Measurements from ENCODE around the gene PIGT.

The PIGT gene

GRCh38 chr20:45400346-45401031 is 15.5 kb upstream of the PIGT start:
- Histone ChIP-seq H3K79me2 (ENCODE audit: insufficient read depth, low read length) (no peaks in the 10 kb centered on the region), H3K27ac (ENCODE audit: low read length) (no peak overlapping the region), H3K36me3 (ENCODE audit: insufficient read depth, low read length) (no peaks in the 10 kb centered on the region), H2AFZ (ENCODE audit: low read depth, low read length) (no peak overlapping the region), H3K4me3 (ENCODE audit: low read depth in 1 of 2, low read length in 2 of 2) (no peak overlapping the region), H4K20me1 (ENCODE audit: insufficient read depth, low read length) (no peaks in the 10 kb centered on the region), H3K4me1 (ENCODE audit: insufficient read depth, low read length) (peaks cover 3% of the 10 kb centered on the region), H3K9ac (ENCODE audit: low read depth, low read length) (no peak overlapping the region), H3K9me3 (ENCODE audit: insufficient read depth, low read length, severe bottlenecking) (peaks cover 23% of the 10 kb centered on the region), H3K27me3 (ENCODE audit: insufficient read depth, low read length, poor library complexity) (no peaks in the 10 kb centered on the region), H3K4me2 (ENCODE audit: insufficient read depth, low read length) (no peak overlapping the region)
- ATAC-seq (ENCODE audit: insufficient read depth, low read depth), result no peak
- TF ChIP-seq, protein P1, sequence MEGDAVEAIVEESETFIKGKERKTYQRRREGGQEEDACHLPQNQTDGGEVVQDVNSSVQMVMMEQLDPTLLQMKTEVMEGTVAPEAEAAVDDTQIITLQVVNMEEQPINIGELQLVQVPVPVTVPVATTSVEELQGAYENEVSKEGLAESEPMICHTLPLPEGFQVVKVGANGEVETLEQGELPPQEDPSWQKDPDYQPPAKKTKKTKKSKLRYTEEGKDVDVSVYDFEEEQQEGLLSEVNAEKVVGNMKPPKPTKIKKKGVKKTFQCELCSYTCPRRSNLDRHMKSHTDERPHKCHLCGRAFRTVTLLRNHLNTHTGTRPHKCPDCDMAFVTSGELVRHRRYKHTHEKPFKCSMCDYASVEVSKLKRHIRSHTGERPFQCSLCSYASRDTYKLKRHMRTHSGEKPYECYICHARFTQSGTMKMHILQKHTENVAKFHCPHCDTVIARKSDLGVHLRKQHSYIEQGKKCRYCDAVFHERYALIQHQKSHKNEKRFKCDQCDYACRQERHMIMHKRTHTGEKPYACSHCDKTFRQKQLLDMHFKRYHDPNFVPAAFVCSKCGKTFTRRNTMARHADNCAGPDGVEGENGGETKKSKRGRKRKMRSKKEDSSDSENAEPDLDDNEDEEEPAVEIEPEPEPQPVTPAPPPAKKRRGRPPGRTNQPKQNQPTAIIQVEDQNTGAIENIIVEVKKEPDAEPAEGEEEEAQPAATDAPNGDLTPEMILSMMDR (IDR thresholded peaks at IDR 0.05; ENCODE audit: borderline replicate concordance, extremely low read depth, low read length, poor library complexity, severe bottlenecking), result no peak
- TF ChIP-seq EZH2 (IDR thresholded peaks at IDR 0.05; ENCODE audit: borderline replicate concordance, low read depth, low read length, severe bottlenecking), result no peak
- DNase-seq, result peak; percentile 29

DNA sequence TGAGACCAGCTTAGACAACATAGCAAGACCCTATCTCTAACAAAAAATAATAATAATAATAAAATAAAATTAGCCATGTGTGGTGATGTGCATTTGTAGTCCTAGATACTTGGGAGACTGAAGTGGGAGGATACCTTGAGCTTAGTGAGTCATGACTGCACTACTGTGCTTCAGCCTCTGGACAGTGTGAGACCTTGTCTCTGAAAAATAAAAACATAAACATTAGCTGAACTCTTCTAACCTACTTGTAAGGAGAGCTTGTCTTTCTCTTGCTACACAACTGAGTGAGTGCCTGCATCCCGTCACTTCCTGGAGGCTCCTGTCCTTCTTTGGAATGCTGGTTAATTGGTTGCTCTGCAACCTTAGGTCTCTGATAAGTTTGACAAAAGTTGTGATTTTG is 13.0 kb upstream of the PIGT start:
- Histone ChIP-seq H4K20me1 (ENCODE audit: insufficient read depth, low read length) (no peaks in the 10 kb centered on the region), H3K4me1 (ENCODE audit: insufficient read depth, low read length) (peaks cover 25% of the 10 kb centered on the region), H2AFZ (ENCODE audit: low read depth, low read length) (no peak overlapping the region), H3K27ac (ENCODE audit: low read length) (no peak overlapping the region), H3K9me3 (ENCODE audit: insufficient read depth, low read length, severe bottlenecking) (peaks cover 23% of the 10 kb centered on the region), H3K36me3 (ENCODE audit: insufficient read depth, low read length) (peaks cover 5% of the 10 kb centered on the region; the same call in 1 of the 2 replicates), H3K4me2 (ENCODE audit: insufficient read depth, low read length) (no peak overlapping the region), H3K4me3 (ENCODE audit: low read depth in 1 of 2, low read length in 2 of 2) (no peak overlapping the region), H3K27me3 (ENCODE audit: insufficient read depth, low read length, poor library complexity) (no peaks in the 10 kb centered on the region), H3K79me2 (ENCODE audit: insufficient read depth, low read length) (peaks cover 20% of the 10 kb centered on the region), H3K9ac (ENCODE audit: low read depth, low read length) (no peak overlapping the region)
- DNase-seq (no peak), ATAC-seq (ENCODE audit: insufficient read depth, low read depth) (no peak)
- TF ChIP-seq, protein P1 (IDR thresholded peaks at IDR 0.05; ENCODE audit: borderline replicate concordance, extremely low read depth, low read length, poor library complexity, severe bottlenecking), result no peak
- TF ChIP-seq EZH2 (IDR thresholded peaks at IDR 0.05; ENCODE audit: borderline replicate concordance, low read depth, low read length, severe bottlenecking), result no peak

DNA sequence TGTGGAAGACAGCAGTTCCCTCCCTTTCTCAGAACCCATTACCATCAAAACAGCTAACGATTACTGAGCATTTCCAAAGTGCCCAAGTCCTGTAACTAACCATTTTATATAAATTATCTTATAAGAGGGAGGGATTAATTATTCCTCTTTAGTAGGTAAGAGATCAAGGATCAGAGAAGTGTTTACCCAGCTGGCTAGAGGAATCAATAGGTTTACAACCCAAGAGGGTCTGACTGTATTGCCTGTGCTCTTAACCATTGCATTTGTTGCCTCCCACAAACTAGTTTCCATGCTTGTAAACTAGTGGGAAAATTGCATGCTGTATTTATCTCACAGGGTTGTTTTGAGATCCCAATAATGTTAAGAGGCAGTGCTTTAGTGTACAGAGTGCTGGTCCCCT is 11.5 kb upstream of the PIGT start:
- H3K4me3 ChIP-seq (ENCODE audit: low read depth in 1 of 2, low read length in 2 of 2), result no peak overlapping the region
- no peak overlapping the region for H3K9ac ChIP-seq (ENCODE audit: low read depth, low read length)
- H3K9me3 ChIP-seq (ENCODE audit: insufficient read depth, low read length, severe bottlenecking), result peaks cover 23% of the 10 kb centered on the region
- no peak for ATAC-seq (ENCODE audit: insufficient read depth, low read depth)
- peaks cover 18% of the 10 kb centered on the region for H3K36me3 ChIP-seq (ENCODE audit: insufficient read depth, low read length)
- no peaks in the 10 kb centered on the region for H4K20me1 ChIP-seq (ENCODE audit: insufficient read depth, low read length)
- no peaks in the 10 kb centered on the region for H3K27me3 ChIP-seq (ENCODE audit: insufficient read depth, low read length, poor library complexity)
- TF ChIP-seq, protein P1 (IDR thresholded peaks at IDR 0.05; ENCODE audit: borderline replicate concordance, extremely low read depth, low read length, poor library complexity, severe bottlenecking), result no peak
- no peak for TF ChIP-seq EZH2 (IDR thresholded peaks at IDR 0.05; ENCODE audit: borderline replicate concordance, low read depth, low read length, severe bottlenecking)
- H3K4me2 ChIP-seq (ENCODE audit: insufficient read depth, low read length), result no peak overlapping the region
- H3K4me1 ChIP-seq (ENCODE audit: insufficient read depth, low read length), result peaks cover 32% of the 10 kb centered on the region
- no peak overlapping the region for H3K27ac ChIP-seq (ENCODE audit: low read length)
- H2AFZ ChIP-seq (ENCODE audit: low read depth, low read length), result no peak overlapping the region
- no peak for DNase-seq
- H3K79me2 ChIP-seq (ENCODE audit: insufficient read depth, low read length), result peaks cover 22% of the 10 kb centered on the region

Measured in DND-41 (cell line).